Activated CD8-positive, alpha-beta T cell treated with anti-CD3 and anti-CD28 coated beads for 36 hours (primary cell): ENCODE data around the gene FGFRL1. TPM values are rescaled to one million over a fixed set of nuclear protein-coding genes. Genes with fewer than 3 reads are reported as not detected.
"Not testable (repeated sequence)": the region's sequence is repeated elsewhere in the genome, so short reads cannot be mapped to it uniquely, and the experiment has no call there.

Source experiments
- ATAC-seq: fragments of 200-7000 bp; cut with Tn5 transposase; one replicate; pipeline ENCODE4 v1.10.0; 2021; ENCODE audit warnings: mild to moderate bottlenecking, moderate library complexity
- CTCF ChIA-PET: fragments of 350-600 bp; sonication (Branson Sonifier 250); formaldehyde crosslinking; loops from one replicate; lab custom pipeline; 2021; ENCODE audit warnings: antibody characterized with exemption; lab: Charles Lee
- POLR2A ChIA-PET: fragments of 350-600 bp; sonication (Branson Sonifier 250); formaldehyde crosslinking; loops from one replicate; lab custom pipeline; 2021; ENCODE audit warnings: antibody characterized with exemption; lab: Charles Lee
- DNase-seq: peaks from one replicate; pipeline ENCODE4 v3.0.0-alpha.2; 2020
- H3K27ac Mint-ChIP-seq: one replicate; pipeline ENCODE4 v1.8.0; 2021; ENCODE audit warnings: mild to moderate bottlenecking, mixed read lengths
- H3K27me3 Mint-ChIP-seq: one replicate; pipeline ENCODE4 v1.8.0; 2021; ENCODE audit warnings: mixed read lengths
- H3K36me3 Mint-ChIP-seq: one replicate; pipeline ENCODE4 v1.8.0; 2021; ENCODE audit warnings: low read depth, mixed read lengths
- H3K4me1 Mint-ChIP-seq: one replicate; pipeline ENCODE4 v1.8.0; 2021; ENCODE audit warnings: low read depth, mixed read lengths
- H3K4me3 Mint-ChIP-seq: one replicate; pipeline ENCODE4 v1.8.0; 2021; ENCODE audit warnings: mild to moderate bottlenecking, moderate library complexity, mixed read lengths
- H3K9me3 Mint-ChIP-seq: one replicate; pipeline ENCODE4 v1.8.0; 2021; ENCODE audit warnings: mixed read lengths
- CTCF ChIP-seq: fragments of 200-600 bp; IDR thresholded peaks from one replicate; pipeline ENCODE4 v1.8.0; 2022; ENCODE audit warnings: antibody characterized with exemption, mild to moderate bottlenecking
- intact Hi-C: fragments of 100-400 bp; cut with micrococcal nuclease; formaldehyde crosslinking; loops from one replicate; pipeline ENCODE4 v1.10.0; 2022
- total RNA-seq, 2 experiments: library from RNA; stranded (reverse); gene quantifications; one replicate each; pipeline ENCODE4 v1.2.3, GENCODE V29; 2021

The FGFRL1 gene
- total RNA-seq, 2 experiments from 2014 or later, result 16.2 to 18.0 TPM

DNA sequence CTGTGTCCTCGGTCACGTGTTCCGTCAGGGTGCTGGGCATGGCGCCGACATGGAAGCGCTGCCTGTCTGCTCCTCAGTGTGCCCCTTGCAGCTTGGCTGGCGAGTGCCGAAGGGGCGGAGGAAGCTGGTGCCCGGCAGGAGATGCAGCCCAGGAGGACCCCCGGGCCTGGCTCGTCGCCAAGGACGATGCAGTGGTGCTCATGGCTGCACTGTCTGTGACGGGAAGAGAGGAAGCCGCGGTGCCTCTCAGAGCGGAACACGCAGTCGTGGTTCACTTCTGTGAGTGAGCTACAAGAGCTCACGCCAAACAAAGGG, 38.1 kb downstream of the FGFRL1 start:
- no peak overlapping the region for H3K4me3 Mint-ChIP-seq
- H3K4me1 Mint-ChIP-seq, result no peaks in the 10 kb centered on the region
- TF ChIP-seq CTCF, result no peak
- ChIA-PET CTCF (no interaction called here), POLR2A (no interaction called here)
- ATAC-seq (no peak), DNase-seq (no peak)
- intact Hi-C loops, result no loop called here
- H3K27ac Mint-ChIP-seq, result no peak overlapping the region
- H3K27me3 Mint-ChIP-seq, result peaks cover 25% of the 10 kb centered on the region
- H3K9me3 Mint-ChIP-seq, result no peaks in the 10 kb centered on the region
- no peaks in the 10 kb centered on the region for H3K36me3 Mint-ChIP-seq

DNA sequence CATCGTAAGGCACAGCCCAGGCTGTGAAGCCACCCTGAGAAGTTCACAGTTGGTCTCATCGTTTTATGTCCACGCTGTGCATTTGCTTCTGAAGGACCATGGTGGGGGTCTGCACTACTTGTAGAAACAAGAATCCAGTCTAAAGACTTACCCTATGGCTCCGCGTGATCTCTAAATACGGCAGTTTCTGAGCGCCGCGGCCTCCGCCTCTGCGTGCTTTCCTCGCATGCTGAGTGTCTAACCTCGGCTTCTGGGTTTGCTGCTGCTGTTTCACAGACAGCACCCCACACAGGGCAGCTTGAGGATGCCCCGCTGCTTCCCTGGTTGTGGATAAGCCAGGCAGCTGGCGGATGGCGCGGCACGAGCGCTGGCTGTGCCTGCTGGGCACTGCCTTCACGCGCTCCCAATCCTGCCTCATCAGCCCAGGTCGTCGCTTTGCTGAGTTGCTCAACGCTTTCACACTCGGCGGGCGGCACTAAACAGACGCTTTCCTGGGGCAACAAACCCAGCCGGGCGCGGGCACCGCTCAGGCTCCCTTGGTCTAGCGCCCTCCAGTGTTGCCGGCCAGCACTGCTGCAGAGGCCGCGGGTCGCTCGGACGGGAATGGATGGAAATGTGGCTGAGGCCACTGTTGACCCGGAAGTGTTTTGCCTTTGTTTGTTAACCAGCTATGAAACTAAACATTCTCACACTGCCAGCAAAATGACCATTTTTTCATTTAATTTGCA, 39.2 kb downstream of the FGFRL1 start:
- Mint-ChIP-seq H3K36me3 (no peaks in the 10 kb centered on the region), H3K9me3 (no peaks in the 10 kb centered on the region), H3K4me1 (peaks cover 3% of the 10 kb centered on the region), H3K27me3 (peaks cover 17% of the 10 kb centered on the region), H3K4me3 (no peak overlapping the region), H3K27ac (no peak overlapping the region)
- CTCF ChIA-PET, result interaction anchor here (1.3 kb wide), 1 partner anchor 21 kb away, joined by 4 read pairs; no protein-coding TSS in a partner anchor
- ATAC-seq (no peak), DNase-seq (no peak)
- POLR2A ChIA-PET, result no interaction called here
- intact Hi-C loops, result no loop called here
- no peak for TF ChIP-seq CTCF

GRCh38 chr4:1051472-1051871, 40.0 kb downstream of the FGFRL1 start:
- ChIA-PET POLR2A (no interaction called here), CTCF (interaction anchor here (1.3 kb wide), 1 partner anchor 20 kb away, joined by 4 read pairs; no protein-coding TSS in a partner anchor)
- H3K27ac Mint-ChIP-seq, result no peak overlapping the region
- H3K27me3 Mint-ChIP-seq, result peaks cover 17% of the 10 kb centered on the region
- no peak for DNase-seq
- ATAC-seq, result no peak
- peaks cover 9% of the 10 kb centered on the region for H3K4me1 Mint-ChIP-seq
- H3K36me3 Mint-ChIP-seq, result no peaks in the 10 kb centered on the region
- no peak overlapping the region for H3K4me3 Mint-ChIP-seq
- H3K9me3 Mint-ChIP-seq, result no peaks in the 10 kb centered on the region
- intact Hi-C loops, result no loop called here
- no peak for TF ChIP-seq CTCF

- CTCF ChIA-PET, result interaction anchor here (0.9 kb wide), 1 partner anchor 310 kb away, joined by 3 read pairs; no protein-coding TSS in a partner anchor
- H3K27ac Mint-ChIP-seq, result no peak overlapping the region
- no peaks in the 10 kb centered on the region for H3K36me3 Mint-ChIP-seq
- peaks cover 12% of the 10 kb centered on the region for H3K27me3 Mint-ChIP-seq
- H3K4me3 Mint-ChIP-seq, result no peak overlapping the region
- no peak for TF ChIP-seq CTCF
- no peak for DNase-seq
- POLR2A ChIA-PET, result no interaction called here
- intact Hi-C loops, result no loop called here
- H3K4me1 Mint-ChIP-seq, result peaks cover 9% of the 10 kb centered on the region
- no peak for ATAC-seq
- no peaks in the 10 kb centered on the region for H3K9me3 Mint-ChIP-seq
Observed at GRCh38 chr4:1052231-1052671, 40.8 kb downstream of the FGFRL1 start.

DNA sequence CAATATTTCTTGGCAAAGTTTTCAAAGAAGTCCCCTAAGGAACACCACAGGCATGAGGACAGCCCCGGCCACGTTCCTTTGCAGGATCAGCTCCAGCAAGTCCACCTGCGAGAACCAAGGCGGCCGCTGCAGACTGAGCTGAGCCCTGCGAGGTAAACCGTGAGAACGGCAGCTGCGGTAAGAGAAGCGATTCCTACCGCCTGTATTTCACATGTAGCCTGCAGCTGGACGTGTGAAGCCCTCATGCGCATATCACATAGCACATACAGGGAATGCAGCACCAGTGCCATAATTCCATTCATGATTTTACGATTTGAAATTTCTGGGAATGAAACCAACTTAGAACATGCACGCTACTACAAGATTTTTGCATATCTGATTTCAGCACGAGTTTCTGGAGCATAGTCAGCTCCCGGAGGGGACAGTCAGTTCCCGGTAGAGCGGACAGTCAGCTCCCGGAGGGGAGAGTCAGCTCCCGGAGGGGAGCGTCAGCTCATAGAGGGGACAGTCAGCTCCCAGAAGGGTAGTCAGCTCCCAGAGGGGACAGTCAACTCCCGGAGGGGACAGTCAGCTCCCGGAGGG, 41.7 kb downstream of the FGFRL1 start:
- intact Hi-C loops, result no loop called here
- H3K9me3 Mint-ChIP-seq, result no peaks in the 10 kb centered on the region
- ChIA-PET POLR2A (no interaction called here), CTCF (interaction anchor here (0.9 kb wide), 1 partner anchor 311 kb away, joined by 3 read pairs; no protein-coding TSS in a partner anchor)
- H3K36me3 Mint-ChIP-seq, result no peaks in the 10 kb centered on the region
- H3K27ac Mint-ChIP-seq, result no peak overlapping the region
- DNase-seq (no peak), ATAC-seq (no peak)
- H3K27me3 Mint-ChIP-seq, result peaks cover 6% of the 10 kb centered on the region
- no peak for TF ChIP-seq CTCF
- no peak overlapping the region for H3K4me3 Mint-ChIP-seq
- peaks cover 9% of the 10 kb centered on the region for H3K4me1 Mint-ChIP-seq

- H3K4me3 Mint-ChIP-seq, DNase-seq, POLR2A ChIA-PET, CTCF ChIA-PET, H3K4me1 Mint-ChIP-seq, intact Hi-C loops, ATAC-seq, H3K36me3 Mint-ChIP-seq, H3K9me3 Mint-ChIP-seq, H3K27ac Mint-ChIP-seq, H3K27me3 Mint-ChIP-seq: not testable (repeated sequence)
Observed at GRCh38 chr4:1053891-1054290, 42.5 kb downstream of the FGFRL1 start.

GRCh38 chr4:1054696-1055242, 43.3 kb downstream of the FGFRL1 start:
- H3K4me1 Mint-ChIP-seq, H3K36me3 Mint-ChIP-seq, intact Hi-C loops, H3K27ac Mint-ChIP-seq, H3K27me3 Mint-ChIP-seq, H3K9me3 Mint-ChIP-seq, ATAC-seq, H3K4me3 Mint-ChIP-seq, DNase-seq: not testable (repeated sequence)
- ChIA-PET CTCF (interaction anchor here (0.9 kb wide), 1 partner anchor 301 kb away, joined by 3 read pairs; no protein-coding TSS in a partner anchor), POLR2A (interaction anchor here (0.9 to 1.0 kb wide), 2 partner anchors 11 to 235 kb away, joined by 3 read pairs; partner anchors contain the start of gene MAEA)
